Gastroesophageal sphincter (tissue), 4 donors: ENCODE data around the gene SPRYD3. TPM values are rescaled to one million over a fixed set of nuclear protein-coding genes. Genes with fewer than 3 reads are reported as not detected.

Experiments
- ATAC-seq: fragments of 150-250 bp; one replicate; pipeline ENCODE4 v1.9.1; 2016; ENCODE audit warnings: mild to moderate bottlenecking, moderate library complexity
- H3K27ac ChIP-seq, 4 donors: fragments of 200-600 bp; sonication (generic) in 3 of 4; 1 replicate in 3 of 4; 2 replicates in 1 of 4; pipeline ENCODE4 v1.5.1; 2016 to 2019
- H3K27me3 ChIP-seq: fragments of 200-600 bp; sonication (generic); one replicate; pipeline ENCODE4 v1.5.1; 2019
- H3K36me3 ChIP-seq, 2 donors: fragments of 200-600 bp; sonication (generic); one replicate each; pipeline ENCODE4 v1.5.1; 2019; ENCODE audit warnings: control low read depth in 1 of 2
- H3K4me1 ChIP-seq, 3 donors: fragments of 200-600 bp; sonication (generic); 1 replicate in 2 of 3; 2 replicates in 1 of 3; pipeline ENCODE4 v1.5.1; 2016 to 2019; ENCODE audit warnings: control low read depth in 2 of 3
- H3K4me3 ChIP-seq, 2 donors: fragments of 200-600 bp; sonication (generic); one replicate each; pipeline ENCODE4 v1.5.1; 2019; ENCODE audit warnings: mild to moderate bottlenecking in 1 of 2, moderate library complexity in 1 of 2
- H3K9me3 ChIP-seq, 3 donors: fragments of 200-600 bp; sonication (generic); one replicate each; pipeline ENCODE4 v1.5.1; 2017 to 2019; ENCODE audit warnings: control low read depth in 2 of 3
- CTCF ChIP-seq, 4 experiments: fragments of 200-600 bp in 2 of 4; fragments of 450-650 bp in 2 of 4; sonication (generic) in 1 of 4; IDR thresholded peaks; one replicate each; pipeline ENCODE4 v1.5.1; 2017 to 2019; ENCODE audit warnings: antibody characterized with exemption in 4 of 4, mild to moderate bottlenecking in 2 of 4, moderate library complexity in 2 of 4
- EP300 ChIP-seq: sonication (generic); formaldehyde crosslinking; IDR thresholded peaks from one replicate; pipeline ENCODE4 v1.6.1; 2017; ENCODE audit warnings: antibody characterized with exemption, mild to moderate bottlenecking
- POLR2A ChIP-seq, 2 donors: fragments of 450-650 bp; IDR thresholded peaks; one replicate each; pipeline ENCODE4 v1.6.1; 2017; ENCODE audit warnings: antibody characterized with exemption in 2 of 2, mild to moderate bottlenecking in 2 of 2, moderate library complexity in 1 of 2
- POLR2AphosphoS5 ChIP-seq: sonication (generic); formaldehyde crosslinking; IDR thresholded peaks from one replicate; pipeline ENCODE4 v1.6.1; 2017; ENCODE audit warnings: antibody characterized with exemption
- WGBS, 2 donors: methylation state at CpG; one replicate each; pipeline ENCODE4 v1.1.5; 2018; ENCODE audit warnings: low coverage in 1 of 2; 5-methylcytosine and 5-hydroxymethylcytosine counted together
- total RNA-seq, 4 donors: library from RNA; depleted of rRNA; stranded (reverse); fragments of >200 nt; gene quantifications; one replicate each; pipeline ENCODE4 v1.1.0, GENCODE V29; 2016

SPRYD3 gene
- total RNA-seq, 4 donors from 2014 or later: 79.1 to 137 (median 110) TPM

- Histone ChIP-seq H3K36me3 (peaks cover 0 to 72% of the 10 kb centered on the region in 2 donors), H3K4me3 (peak overlapping the region in 1 of 2 donors; percentile 18), H3K4me1 (peaks cover 20 to 100% (median 66%) of the 10 kb centered on the region in 3 donors), H3K27me3 (no peaks in the 10 kb centered on the region), H3K9me3 (no peaks in the 10 kb centered on the region), H3K27ac (peak overlapping the region; percentile 79 to 95 (median 86))
- peak; percentile 49 for ATAC-seq
- 11 to 19% methylated on average over 6 to 9 of the region's 11 CpGs for WGBS, 2 donors
- peak; percentile 76 for TF ChIP-seq POLR2AphosphoS5
- TF ChIP-seq CTCF (IDR thresholded peaks at IDR 0.05): peak in 3 of 4 experiments; percentile 24 to 37 (median 26)
- TF ChIP-seq EP300: no peak
- no peak for TF ChIP-seq POLR2A (IDR thresholded peaks at IDR 0.05)
Observed at GRCh38 chr12:53071591-53072551, 7.3 kb downstream of the SPRYD3 start.

- Histone ChIP-seq H3K27me3 (no peaks in the 10 kb centered on the region), H3K9me3 (no peaks in the 10 kb centered on the region), H3K4me3 (no peak overlapping the region), H3K27ac (peak overlapping the region; percentile 79 to 95 (median 86)), H3K36me3 (peaks cover 0 to 71% of the 10 kb centered on the region in 2 donors), H3K4me1 (peaks cover 20 to 100% (median 75%) of the 10 kb centered on the region in 3 donors)
- no peak for TF ChIP-seq POLR2AphosphoS5
- no peak for TF ChIP-seq CTCF (IDR thresholded peaks at IDR 0.05)
- no peak for TF ChIP-seq POLR2A (IDR thresholded peaks at IDR 0.05)
- ATAC-seq: no peak
- WGBS, 2 donors: 44 to 73% methylated on average over 3 of the region's 7 CpGs
Observed at GRCh38 chr12:53070877-53071492, 8.2 kb downstream of the SPRYD3 start.

- TF ChIP-seq POLR2AphosphoS5 (peak; percentile 32), POLR2A (IDR thresholded peaks at IDR 0.05) (no peak)
- peak overlapping the region; percentile 79 to 95 (median 86) for H3K27ac ChIP-seq
- peaks cover 20 to 100% (median 79%) of the 10 kb centered on the region in 3 donors for H3K4me1 ChIP-seq
- H3K36me3 ChIP-seq: peaks cover 0 to 69% of the 10 kb centered on the region in 2 donors
- peak; percentile 53 for ATAC-seq
- no peaks in the 10 kb centered on the region for H3K9me3 ChIP-seq
- peak overlapping the region in 1 of 2 donors; percentile 3 for H3K4me3 ChIP-seq
- whole genome bisulfite sequencing, 2 donors: 33 to 64% methylated on average over 3 to 5 of the region's 12 CpGs
- H3K27me3 ChIP-seq: no peaks in the 10 kb centered on the region
Observed at GRCh38 chr12:53069621-53070410, 9.4 kb downstream of the SPRYD3 start.

- Histone ChIP-seq H3K36me3 (peaks cover 0 to 73% of the 10 kb centered on the region in 2 donors), H3K9me3 (no peaks in the 10 kb centered on the region), H3K4me1 (peaks cover 20 to 100% (median 72%) of the 10 kb centered on the region in 3 donors), H3K27me3 (no peaks in the 10 kb centered on the region), H3K4me3 (no peak overlapping the region), H3K27ac (peak overlapping the region in 3 of 4 donors; percentile 85 to 95 (median 88))
- WGBS, 2 donors: 54 to 60% methylated on average over 7 to 14 of the region's 15 CpGs
- ATAC-seq: no peak
- TF ChIP-seq CTCF (IDR thresholded peaks at IDR 0.05) (no peak), POLR2A (IDR thresholded peaks at IDR 0.05) (no peak), POLR2AphosphoS5 (no peak), EP300 (no peak)
Observed at GRCh38 chr12:53068811-53069585, 10.2 kb downstream of the SPRYD3 start.
